ENCODE measurements around the gene ID1. TPM values are rescaled to one million over a fixed set of nuclear protein-coding genes. Genes with fewer than 3 reads are reported as not detected.

The ID1 gene
- total and polyA plus RNA-seq, 2 of the 13 experiments (the other 11 are each of a cell fraction or from before 2014, with no cell fraction given): 320 to 419 TPM

DNA sequence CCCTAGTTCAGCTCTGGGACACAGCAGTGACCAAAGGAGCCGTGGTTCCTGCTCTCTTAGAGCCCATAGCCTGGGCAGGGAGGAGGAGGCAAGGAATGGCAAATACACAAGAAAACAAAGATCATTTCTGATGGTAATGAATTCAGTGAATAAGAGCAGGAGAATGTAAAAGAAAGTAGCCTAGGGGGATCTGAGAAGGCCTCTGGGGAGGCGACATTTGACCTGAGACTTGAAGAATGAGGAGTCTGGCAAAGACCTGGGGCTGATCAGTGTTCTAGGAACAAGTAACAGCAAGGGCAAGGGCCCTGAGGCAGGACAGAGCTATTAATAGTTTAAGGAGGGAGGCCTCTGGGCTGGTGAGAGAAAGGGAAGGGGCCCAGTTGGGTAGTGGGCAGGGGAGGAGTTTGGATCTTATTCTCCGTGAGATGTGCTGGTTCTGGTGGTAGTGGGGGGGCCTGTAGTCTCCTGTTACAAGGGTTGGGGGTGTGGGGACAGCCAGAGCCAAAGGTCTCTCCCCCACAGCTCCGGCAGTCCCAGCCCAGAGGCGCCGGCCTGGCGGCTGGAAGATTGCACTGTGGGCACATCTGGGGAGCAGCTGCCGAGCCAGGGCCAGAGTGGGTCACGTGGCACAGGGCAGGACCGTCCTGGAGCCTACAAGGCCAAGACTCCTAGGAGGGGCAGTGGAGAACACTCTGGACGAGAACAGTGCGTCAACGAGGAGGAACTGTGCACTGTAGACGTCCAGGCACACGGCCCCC is 9.3 kb upstream of the ID1 start (continued):
- TF ChIP-seq, protein P1, sequence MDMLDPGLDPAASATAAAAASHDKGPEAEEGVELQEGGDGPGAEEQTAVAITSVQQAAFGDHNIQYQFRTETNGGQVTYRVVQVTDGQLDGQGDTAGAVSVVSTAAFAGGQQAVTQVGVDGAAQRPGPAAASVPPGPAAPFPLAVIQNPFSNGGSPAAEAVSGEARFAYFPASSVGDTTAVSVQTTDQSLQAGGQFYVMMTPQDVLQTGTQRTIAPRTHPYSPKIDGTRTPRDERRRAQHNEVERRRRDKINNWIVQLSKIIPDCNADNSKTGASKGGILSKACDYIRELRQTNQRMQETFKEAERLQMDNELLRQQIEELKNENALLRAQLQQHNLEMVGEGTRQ (IDR thresholded peaks at IDR 0.05; ENCODE audit: low read depth, low read length): peak; percentile 87
- TF ChIP-seq, protein P1 (CRISPR knock-in tag; IDR thresholded peaks at IDR 0.05; ENCODE audit: borderline replicate concordance): peak; percentile 90; the same call in 1 of the 2 replicates
- no peak; the same call in 1 of the 2 replicates for TF ChIP-seq GATAD1 (CRISPR knock-in tag; IDR thresholded peaks at IDR 0.05)
- TF ChIP-seq FOXK1 (CRISPR knock-in tag; IDR thresholded peaks at IDR 0.05; ENCODE audit: borderline replicate concordance, low read depth): no peak
- no peak for TF ChIP-seq MYNN (CRISPR knock-in tag; IDR thresholded peaks at IDR 0.05; ENCODE audit: low read depth)
- 0 out of 2 replicates have a peak, but pooled peaks have one; percentile 31 for TF ChIP-seq HMG20A (CRISPR knock-in tag; IDR thresholded peaks at IDR 0.05; ENCODE audit: borderline replicate concordance)
- TF ChIP-seq, protein P2, sequence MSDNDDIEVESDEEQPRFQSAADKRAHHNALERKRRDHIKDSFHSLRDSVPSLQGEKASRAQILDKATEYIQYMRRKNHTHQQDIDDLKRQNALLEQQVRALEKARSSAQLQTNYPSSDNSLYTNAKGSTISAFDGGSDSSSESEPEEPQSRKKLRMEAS (IDR thresholded peaks at IDR 0.05): peak; percentile 73
- TF ChIP-seq, protein P3, sequence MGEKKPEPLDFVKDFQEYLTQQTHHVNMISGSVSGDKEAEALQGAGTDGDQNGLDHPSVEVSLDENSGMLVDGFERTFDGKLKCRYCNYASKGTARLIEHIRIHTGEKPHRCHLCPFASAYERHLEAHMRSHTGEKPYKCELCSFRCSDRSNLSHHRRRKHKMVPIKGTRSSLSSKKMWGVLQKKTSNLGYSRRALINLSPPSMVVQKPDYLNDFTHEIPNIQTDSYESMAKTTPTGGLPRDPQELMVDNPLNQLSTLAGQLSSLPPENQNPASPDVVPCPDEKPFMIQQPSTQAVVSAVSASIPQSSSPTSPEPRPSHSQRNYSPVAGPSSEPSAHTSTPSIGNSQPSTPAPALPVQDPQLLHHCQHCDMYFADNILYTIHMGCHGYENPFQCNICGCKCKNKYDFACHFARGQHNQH (CRISPR knock-in tag; IDR thresholded peaks at IDR 0.05): peak; percentile 40; the same call in 1 of the 2 replicates
- TF ChIP-seq, protein P4, sequence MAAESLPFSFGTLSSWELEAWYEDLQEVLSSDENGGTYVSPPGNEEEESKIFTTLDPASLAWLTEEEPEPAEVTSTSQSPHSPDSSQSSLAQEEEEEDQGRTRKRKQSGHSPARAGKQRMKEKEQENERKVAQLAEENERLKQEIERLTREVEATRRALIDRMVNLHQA (CRISPR knock-in tag; IDR thresholded peaks at IDR 0.05): no peak
- 0 out of 2 replicates have a peak, but pooled peaks have one; percentile 47 for TF ChIP-seq HES4 (CRISPR knock-in tag; IDR thresholded peaks at IDR 0.05; ENCODE audit: borderline replicate concordance)
- no peak for TF ChIP-seq EED (CRISPR knock-in tag; IDR thresholded peaks at IDR 0.05)
- no peak for TF ChIP-seq ELF1 (CRISPR knock-in tag; IDR thresholded peaks at IDR 0.05)
- TF ChIP-seq JDP2 (CRISPR knock-in tag; IDR thresholded peaks at IDR 0.05; ENCODE audit: borderline replicate concordance): no peak
- TF ChIP-seq ZNF232 (CRISPR knock-in tag; IDR thresholded peaks at IDR 0.05; ENCODE audit: borderline replicate concordance): peak; percentile 81; the same call in 1 of the 2 replicates
- 0 out of 2 replicates have a peak, but pooled peaks have one; percentile 34 for TF ChIP-seq TBX3 (IDR thresholded peaks at IDR 0.05; ENCODE audit: borderline replicate concordance)
- TF ChIP-seq CBX5 (CRISPR knock-in tag; IDR thresholded peaks at IDR 0.05; ENCODE audit: borderline replicate concordance): peak; percentile 94; the same call in 1 of the 2 replicates
- TF ChIP-seq, protein P5, sequence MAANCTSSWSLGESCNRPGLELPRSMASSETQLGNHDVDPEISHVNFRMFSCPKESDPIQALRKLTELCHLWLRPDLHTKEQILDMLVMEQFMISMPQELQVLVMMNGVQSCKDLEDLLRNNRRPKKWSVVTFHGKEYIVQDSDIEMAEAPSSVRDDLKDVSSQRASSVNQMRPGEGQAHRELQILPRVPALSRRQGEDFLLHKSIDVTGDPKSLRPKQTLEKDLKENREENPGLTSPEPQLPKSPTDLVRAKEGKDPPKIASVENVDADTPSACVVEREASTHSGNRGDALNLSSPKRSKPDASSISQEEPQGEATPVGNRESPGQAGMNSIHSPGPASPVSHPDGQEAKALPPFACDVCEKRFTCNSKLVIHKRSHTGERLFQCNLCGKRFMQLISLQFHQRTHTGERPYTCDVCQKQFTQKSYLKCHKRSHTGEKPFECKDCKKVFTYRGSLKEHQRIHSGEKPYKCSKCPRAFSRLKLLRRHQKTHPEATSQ (CRISPR knock-in tag; IDR thresholded peaks at IDR 0.05; ENCODE audit: borderline replicate concordance): 0 out of 2 replicates have a peak, but pooled peaks have one; percentile 38
- no peak for TF ChIP-seq NFIB (CRISPR knock-in tag; IDR thresholded peaks at IDR 0.05; ENCODE audit: borderline replicate concordance)
- no peak for TF ChIP-seq ZNF205 (CRISPR knock-in tag; IDR thresholded peaks at IDR 0.05)
- no peak for TF ChIP-seq ELF3 (CRISPR knock-in tag; IDR thresholded peaks at IDR 0.05)
- TF ChIP-seq MTA3 (CRISPR knock-in tag; IDR thresholded peaks at IDR 0.05): no peak
- TF ChIP-seq REL (CRISPR knock-in tag; conservative IDR thresholded peaks at IDR 0.05): no peak
- TF ChIP-seq, protein P6, sequence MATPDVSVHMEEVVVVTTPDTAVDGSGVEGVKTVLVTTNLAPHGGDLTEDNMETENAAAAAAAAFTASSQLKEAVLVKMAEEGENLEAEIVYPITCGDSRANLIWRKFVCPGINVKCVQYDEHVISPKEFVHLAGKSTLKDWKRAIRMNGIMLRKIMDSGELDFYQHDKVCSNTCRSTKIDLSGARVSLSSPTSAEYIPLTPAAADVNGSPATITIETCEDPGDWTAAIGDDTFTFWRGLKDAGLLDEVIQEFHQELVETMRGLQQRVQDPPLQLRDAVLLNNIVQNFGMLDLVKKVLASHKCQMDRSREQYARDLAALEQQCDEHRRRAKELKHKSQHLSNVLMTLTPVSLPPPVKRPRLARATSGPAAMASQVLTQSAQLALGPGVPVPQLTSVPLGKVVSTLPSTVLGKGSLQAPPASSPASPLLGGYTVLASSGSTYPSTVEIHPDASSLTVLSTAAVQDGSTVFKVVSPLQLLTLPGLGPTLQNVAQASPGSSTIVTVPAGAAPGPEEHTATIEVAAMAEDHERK (CRISPR knock-in tag; IDR thresholded peaks at IDR 0.05; ENCODE audit: low read depth): no peak

Data from HepG2 (cell line).